HG02759 (cell line): Measurements from ENCODE around the gene ARHGAP31.
A peak's percentile ranks its signal among the peaks of the same experiment; 100 is the strongest.
"Not testable (repeated sequence)": the region's sequence is repeated elsewhere in the genome, so short reads cannot be mapped to it uniquely, and the experiment has no call there.

Experiments used
- ATAC-seq: cut with Tn5 transposase; IDR thresholded peaks from one replicate; pipeline ENCODE4 v1.9.1; 2021; ENCODE audit warnings: mild to moderate bottlenecking, moderate library complexity; ENCODE audit not compliant: unreplicated experiment

Gene ARHGAP31

GRCh38 chr3:119293105-119293870, 895 bp upstream of the ARHGAP31 start:
- no peak for ATAC-seq

- peak; percentile 29 for ATAC-seq
Observed at GRCh38 chr3:119294696-119295671, 801 bp downstream of the ARHGAP31 start.

- no peak for ATAC-seq
Observed at GRCh38 chr3:119295816-119296726, 1.9 kb downstream of the ARHGAP31 start.

GRCh38 chr3:119296727-119297122, 2.5 kb downstream of the ARHGAP31 start:
- ATAC-seq: no peak

GRCh38 chr3:119297169-119297568, 3.0 kb downstream of the ARHGAP31 start:
- no peak for ATAC-seq

- ATAC-seq: no peak
Observed at GRCh38 chr3:119298565-119298941, 4.4 kb downstream of the ARHGAP31 start.

GRCh38 chr3:119300991-119301391, 6.8 kb downstream of the ARHGAP31 start:
- no peak for ATAC-seq

GRCh38 chr3:119301662-119302061, 7.5 kb downstream of the ARHGAP31 start:
- ATAC-seq: no peak

GRCh38 chr3:119302697-119303551, 8.7 kb downstream of the ARHGAP31 start:
- ATAC-seq: peak; percentile 64

- ATAC-seq: no peak
Observed at GRCh38 chr3:119304201-119304713, 10.1 kb downstream of the ARHGAP31 start.

GRCh38 chr3:119305286-119305685, 11.1 kb downstream of the ARHGAP31 start:
- no peak for ATAC-seq

- not testable (repeated sequence) for ATAC-seq
Observed at GRCh38 chr3:119306378-119306777, 12.2 kb downstream of the ARHGAP31 start.

- ATAC-seq: no peak
Observed at GRCh38 chr3:119308355-119308754, 14.2 kb downstream of the ARHGAP31 start.

- no peak for ATAC-seq
Observed at GRCh38 chr3:119309591-119309990, 15.4 kb downstream of the ARHGAP31 start.

- ATAC-seq: no peak
Observed at GRCh38 chr3:119310071-119310470, 15.9 kb downstream of the ARHGAP31 start.

- ATAC-seq: no peak
Observed at GRCh38 chr3:119311081-119311925, 17.1 kb downstream of the ARHGAP31 start.

GRCh38 chr3:119313461-119313860, 19.3 kb downstream of the ARHGAP31 start:
- no peak for ATAC-seq

- ATAC-seq: no peak
Observed at GRCh38 chr3:119314821-119315220, 20.6 kb downstream of the ARHGAP31 start.
